Measurements from ENCODE around the gene PPP1R14C.
"Not testable (repeated sequence)": the region's sequence is repeated elsewhere in the genome, so short reads cannot be mapped to it uniquely, and the experiment has no call there.

Gene PPP1R14C

GRCh38 chr6:150126641-150127291 lies 16.1 kb upstream of the PPP1R14C start:
- no peaks in the 10 kb centered on the region for H3K36me3 Mint-ChIP-seq
- no peaks in the 10 kb centered on the region for H3K9me3 Mint-ChIP-seq
- no peak overlapping the region for H3K4me3 Mint-ChIP-seq
- no peak overlapping the region for H3K27ac Mint-ChIP-seq
- H3K4me1 Mint-ChIP-seq, result no peaks in the 10 kb centered on the region
- ATAC-seq (no peak), DNase-seq (ENCODE audit: low spot score in 2 of 2) (no peak)

DNA sequence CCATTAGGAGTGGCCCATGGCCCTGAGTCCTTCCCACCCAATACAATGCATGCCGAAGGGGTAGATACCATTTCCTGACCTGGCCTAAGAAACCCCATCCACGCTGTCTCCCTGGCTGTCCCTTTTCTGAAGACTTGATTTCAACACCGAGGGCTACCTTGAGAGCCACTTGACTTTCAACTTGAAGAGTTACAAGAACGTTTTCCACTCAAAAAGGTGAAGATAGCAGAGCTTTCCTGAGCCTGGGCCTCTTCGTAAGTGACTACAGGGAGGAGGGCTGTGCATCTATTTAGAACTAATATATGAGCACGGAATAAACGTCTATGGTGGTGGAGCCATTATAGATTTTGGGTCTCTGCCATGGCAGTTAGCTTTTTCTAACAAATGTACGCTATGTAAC lies 14.4 kb upstream of the PPP1R14C start:
- Mint-ChIP-seq H3K27ac (no peak overlapping the region), H3K9me3 (no peaks in the 10 kb centered on the region), H3K4me3 (no peak overlapping the region), H3K36me3 (no peaks in the 10 kb centered on the region), H3K4me1 (no peaks in the 10 kb centered on the region)
- DNase-seq (ENCODE audit: low spot score in 2 of 2) (no peak), ATAC-seq (no peak)

- Mint-ChIP-seq H3K36me3 (no peaks in the 10 kb centered on the region), H3K4me3 (no peak overlapping the region), H3K4me1 (no peaks in the 10 kb centered on the region), H3K9me3 (no peaks in the 10 kb centered on the region), H3K27ac (no peak overlapping the region)
- no peak for DNase-seq (ENCODE audit: low spot score in 2 of 2)
- ATAC-seq, result no peak
Measured at GRCh38 chr6:150129616-150130505, 13.0 kb upstream of the PPP1R14C start.

GRCh38 chr6:150133686-150134085 lies 9.2 kb upstream of the PPP1R14C start:
- no peak for DNase-seq (ENCODE audit: low spot score in 2 of 2)
- no peak overlapping the region for H3K27ac Mint-ChIP-seq
- no peaks in the 10 kb centered on the region for H3K36me3 Mint-ChIP-seq
- H3K4me1 Mint-ChIP-seq, result no peaks in the 10 kb centered on the region
- ATAC-seq, result no peak
- peaks cover 6% of the 10 kb centered on the region for H3K9me3 Mint-ChIP-seq
- no peak overlapping the region for H3K4me3 Mint-ChIP-seq

GRCh38 chr6:150134280-150134920 lies 8.4 kb upstream of the PPP1R14C start:
- no peak for ATAC-seq
- no peak for DNase-seq (ENCODE audit: low spot score in 2 of 2)
- Mint-ChIP-seq H3K4me3 (no peak overlapping the region), H3K27ac (no peak overlapping the region), H3K9me3 (peaks cover 6% of the 10 kb centered on the region), H3K4me1 (no peaks in the 10 kb centered on the region), H3K36me3 (no peaks in the 10 kb centered on the region)

- DNase-seq (ENCODE audit: low spot score in 2 of 2); H3K36me3 Mint-ChIP-seq; H3K4me1 Mint-ChIP-seq; H3K4me3 Mint-ChIP-seq; H3K9me3 Mint-ChIP-seq; ATAC-seq; H3K27ac Mint-ChIP-seq: not testable (repeated sequence)
Measured at GRCh38 chr6:150137711-150138110, 5.1 kb upstream of the PPP1R14C start.

- no peak for DNase-seq (ENCODE audit: low spot score in 2 of 2)
- Mint-ChIP-seq H3K9me3 (peaks cover 6% of the 10 kb centered on the region), H3K4me3 (no peak overlapping the region), H3K36me3 (no peaks in the 10 kb centered on the region), H3K27ac (no peak overlapping the region), H3K4me1 (peaks cover 6% of the 10 kb centered on the region)
- ATAC-seq, result no peak
Measured at GRCh38 chr6:150138638-150139037, 4.2 kb upstream of the PPP1R14C start.

GRCh38 chr6:150139533-150139932 lies 3.3 kb upstream of the PPP1R14C start:
- peaks cover 6% of the 10 kb centered on the region for H3K9me3 Mint-ChIP-seq

DNA sequence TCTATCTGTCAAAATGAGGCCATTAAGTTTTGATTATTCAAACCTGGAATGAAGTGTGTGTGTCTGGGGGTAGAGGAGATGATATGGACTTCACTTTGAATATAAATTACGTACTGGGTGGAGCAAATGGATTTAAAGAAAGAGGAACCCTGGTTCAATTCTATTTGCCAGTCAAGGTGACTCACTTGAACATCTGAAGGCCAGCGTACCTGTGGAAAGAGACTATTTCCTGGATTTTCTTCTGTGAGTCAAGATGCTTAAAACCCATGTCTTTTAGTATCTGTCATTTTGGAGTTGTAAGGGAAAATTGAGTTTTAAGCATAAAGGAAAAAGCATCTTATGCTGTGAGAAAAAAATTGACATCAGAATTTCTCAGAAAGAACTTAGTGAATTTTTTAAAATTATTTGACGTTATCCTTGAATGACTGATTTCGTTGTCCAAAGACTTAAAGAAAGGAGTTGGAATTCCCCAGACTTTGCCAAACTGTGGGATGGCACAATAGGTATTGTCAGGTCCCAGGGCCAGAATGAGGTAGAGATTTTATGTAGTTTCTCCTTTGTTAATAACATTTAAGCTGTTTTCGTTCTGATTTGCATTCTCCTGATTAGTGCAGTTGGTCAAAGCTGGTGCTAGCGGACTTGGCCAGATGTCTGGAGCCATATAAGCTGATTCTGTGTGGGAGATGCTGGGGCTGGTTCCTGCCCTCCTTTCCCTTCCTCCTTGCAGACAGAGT lies 2.4 kb upstream of the PPP1R14C start:
- H3K4me3 Mint-ChIP-seq, result no peak overlapping the region
- H3K9me3 Mint-ChIP-seq, result peaks cover 6% of the 10 kb centered on the region
- H3K36me3 Mint-ChIP-seq, result no peaks in the 10 kb centered on the region
- H3K4me1 Mint-ChIP-seq, result peaks cover 18% of the 10 kb centered on the region
- DNase-seq (ENCODE audit: low spot score in 2 of 2) (no peak), ATAC-seq (no peak)
- H3K27ac Mint-ChIP-seq, result no peak overlapping the region

More at GRCh38 chr6:150139533-150139932, 3.3 kb upstream of the PPP1R14C start:
- Mint-ChIP-seq H3K36me3 (no peaks in the 10 kb centered on the region), H3K27ac (no peak overlapping the region), H3K4me3 (no peak overlapping the region), H3K4me1 (peaks cover 15% of the 10 kb centered on the region)
- ATAC-seq (no peak), DNase-seq (ENCODE audit: low spot score in 2 of 2) (no peak)

- H3K9me3 Mint-ChIP-seq, result peaks cover 6% of the 10 kb centered on the region
- peak overlapping the region; percentile 61 for H3K4me3 Mint-ChIP-seq
- H3K36me3 Mint-ChIP-seq, result no peaks in the 10 kb centered on the region
- no peak overlapping the region for H3K27ac Mint-ChIP-seq
- ATAC-seq (peak; percentile 40), DNase-seq (ENCODE audit: low spot score in 2 of 2) (peak in 1 of 2 donors; percentile 54)
- peaks cover 26% of the 10 kb centered on the region for H3K4me1 Mint-ChIP-seq
Measured at GRCh38 chr6:150142097-150142669, 661 bp upstream of the PPP1R14C start.

DNA sequence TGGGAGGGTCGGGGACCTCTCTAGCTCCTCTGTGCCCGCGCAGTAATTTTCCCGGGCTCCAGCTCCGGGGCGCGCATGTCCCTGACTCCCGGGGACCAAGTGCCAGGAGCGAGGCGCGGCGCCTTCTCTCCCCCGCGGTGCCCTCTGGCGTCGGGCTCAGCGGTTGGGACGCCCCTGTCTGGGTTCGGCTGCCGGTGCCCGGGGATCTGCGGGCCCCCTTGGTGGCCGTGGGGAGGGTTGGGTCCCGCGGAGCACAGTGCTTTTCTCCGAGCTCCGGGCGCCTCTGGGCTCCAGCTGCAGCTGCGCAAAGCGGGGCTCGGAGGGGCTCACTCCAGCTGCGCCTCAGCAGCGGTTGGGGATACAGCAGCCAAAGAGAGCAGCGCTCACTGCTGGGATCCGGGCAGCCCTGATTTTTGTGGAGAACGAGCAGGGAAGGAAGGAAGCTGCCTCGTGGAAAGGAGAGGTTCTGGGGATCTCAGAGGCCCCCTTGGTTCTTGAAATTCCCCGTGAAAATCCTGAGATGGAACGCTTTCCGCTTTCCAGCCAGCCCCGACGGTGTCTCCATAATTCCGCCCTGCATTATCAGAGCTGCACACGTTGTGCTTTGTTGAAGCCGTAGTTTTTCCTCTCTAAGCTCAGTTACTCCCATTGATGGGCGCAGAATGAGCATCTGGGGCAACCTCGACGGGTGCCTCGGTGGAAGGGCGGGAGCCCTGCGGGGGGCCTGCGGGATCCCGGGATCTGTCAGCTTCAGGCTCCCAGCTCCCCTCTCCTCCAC lies 861 bp downstream of the PPP1R14C start:
- Mint-ChIP-seq H3K9me3 (no peaks in the 10 kb centered on the region), H3K4me3 (peak overlapping the region; percentile 61), H3K36me3 (no peaks in the 10 kb centered on the region), H3K27ac (no peak overlapping the region), H3K4me1 (peaks cover 26% of the 10 kb centered on the region)
- no peak for DNase-seq (ENCODE audit: low spot score in 2 of 2)
- ATAC-seq, result no peak

- no peak for DNase-seq (ENCODE audit: low spot score in 2 of 2)
- H3K4me1 Mint-ChIP-seq, result peaks cover 26% of the 10 kb centered on the region
- no peak overlapping the region for H3K27ac Mint-ChIP-seq
- no peaks in the 10 kb centered on the region for H3K9me3 Mint-ChIP-seq
- peak overlapping the region; percentile 61 for H3K4me3 Mint-ChIP-seq
- no peak for ATAC-seq
- no peaks in the 10 kb centered on the region for H3K36me3 Mint-ChIP-seq
Measured at GRCh38 chr6:150144294-150144868, 1.5 kb downstream of the PPP1R14C start.

DNA sequence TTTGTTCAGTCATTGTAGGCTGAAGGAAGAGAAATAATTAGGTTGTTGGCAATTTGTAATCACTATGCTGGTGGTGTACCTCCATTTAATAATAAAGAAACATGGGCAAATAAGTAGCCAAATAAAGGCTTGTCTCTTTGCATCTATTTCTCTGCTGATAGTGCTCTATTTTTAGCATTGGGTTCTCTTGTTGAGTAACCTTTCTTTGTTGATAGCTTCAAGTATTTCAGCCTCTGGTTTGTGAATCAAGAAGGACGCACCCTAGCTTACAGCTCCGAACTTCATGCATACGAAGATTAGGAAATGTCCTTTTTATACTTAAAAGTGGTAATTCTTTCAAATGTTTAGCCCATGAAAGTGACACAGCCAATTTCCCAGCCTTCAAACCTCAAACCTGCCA lies 2.6 kb downstream of the PPP1R14C start:
- Mint-ChIP-seq H3K4me1 (peaks cover 26% of the 10 kb centered on the region), H3K36me3 (no peaks in the 10 kb centered on the region), H3K9me3 (no peaks in the 10 kb centered on the region), H3K27ac (no peak overlapping the region), H3K4me3 (no peak overlapping the region)
- DNase-seq (ENCODE audit: low spot score in 2 of 2) (no peak), ATAC-seq (no peak)

GRCh38 chr6:150145830-150146229 lies 3.0 kb downstream of the PPP1R14C start:
- no peak for ATAC-seq
- H3K4me1 Mint-ChIP-seq, result peaks cover 26% of the 10 kb centered on the region
- H3K27ac Mint-ChIP-seq, result no peak overlapping the region

More at GRCh38 chr6:150145830-150146229, 3.0 kb downstream of the PPP1R14C start:
- H3K36me3 Mint-ChIP-seq, result no peaks in the 10 kb centered on the region
- H3K4me3 Mint-ChIP-seq, result no peak overlapping the region
- no peaks in the 10 kb centered on the region for H3K9me3 Mint-ChIP-seq
- no peak for DNase-seq (ENCODE audit: low spot score in 2 of 2)

Data from stimulated activated effector memory CD8-positive, alpha-beta T cell treated with anti-CD3 and anti-CD28 coated beads, Interleukin-12 subunit alpha, Interleukin-12 subunit beta, amount 100 ng/mL, for 72 hours (primary cell).